Progenitor cell of endocrine pancreas (in vitro differentiated cells): ENCODE data around the gene NPFF. TPM values are rescaled to one million over a fixed set of nuclear protein-coding genes. Genes with fewer than 3 reads are reported as not detected.
"Not testable (repeated sequence)": the region's sequence is repeated elsewhere in the genome, so short reads cannot be mapped to it uniquely, and the experiment has no call there.

Experiments
- DNase-seq: peaks from one replicate; pipeline ENCODE4 v3.0.0; 2021; ENCODE audit warnings: low spot score; ENCODE audit not compliant: unreplicated experiment
- H3K27ac Mint-ChIP-seq: 2 replicates; pipeline ENCODE4 v1.8.0; 2021; ENCODE audit warnings: mild to moderate bottlenecking, moderate library complexity, mixed read lengths
- H3K27me3 Mint-ChIP-seq: 2 replicates; pipeline ENCODE4 v1.8.0; 2021; ENCODE audit warnings: mixed read lengths
- H3K36me3 Mint-ChIP-seq: 2 replicates; pipeline ENCODE4 v1.8.0; 2022; ENCODE audit warnings: mixed read lengths; ENCODE audit not compliant: insufficient read depth
- H3K4me1 Mint-ChIP-seq: 2 replicates; pipeline ENCODE4 v1.8.0; 2021; ENCODE audit warnings: low read depth, mixed read lengths
- H3K4me3 Mint-ChIP-seq: 2 replicates; pipeline ENCODE4 v1.8.0; 2021; ENCODE audit warnings: low read depth, mild to moderate bottlenecking, moderate library complexity, mixed read lengths
- H3K9me3 Mint-ChIP-seq: 2 replicates; pipeline ENCODE4 v1.8.0; 2021; ENCODE audit warnings: low read depth, mixed read lengths
- CTCF ChIP-seq: fragments of 200-600 bp; sonication (generic); IDR thresholded peaks from one replicate; pipeline ENCODE4 v1.5.0; 2021; ENCODE audit warnings: antibody characterized with exemption, mild to moderate bottlenecking; ENCODE audit not compliant: unreplicated experiment
- total RNA-seq: library from RNA; stranded (reverse); gene quantifications from 2 replicates; pipeline ENCODE4 v1.2.1, GENCODE V29; 2021

Gene NPFF
- total RNA-seq, 1 donor from 2014 or later: not detected

DNA sequence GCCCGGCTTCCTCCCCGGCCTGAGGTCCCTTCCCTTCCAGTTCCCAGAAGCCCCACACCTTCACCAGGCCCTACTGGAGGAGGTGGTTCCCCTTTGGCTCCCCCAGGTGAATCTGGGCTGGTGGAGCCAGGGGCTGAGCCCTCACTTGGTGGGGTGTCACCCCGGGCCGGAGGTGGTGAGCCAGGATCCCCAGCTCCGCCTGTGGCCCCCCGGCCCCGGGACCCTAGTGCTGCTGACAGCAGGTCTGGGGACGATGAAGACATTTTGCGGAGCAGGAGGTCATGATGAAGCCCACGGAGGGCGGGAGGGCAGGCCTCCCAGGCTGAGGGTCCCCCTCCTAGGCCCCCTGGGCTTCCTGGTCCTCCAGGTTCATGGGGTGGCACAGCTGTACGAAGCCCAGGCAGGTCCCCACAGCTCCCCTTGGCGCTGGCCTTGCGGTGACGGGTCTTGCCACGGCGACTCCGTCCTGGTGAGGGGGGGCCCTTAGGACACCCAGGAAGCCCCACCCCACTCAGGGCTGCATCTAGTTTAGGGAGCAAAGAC lies 24.6 kb downstream of the NPFF start:
- Mint-ChIP-seq H3K27ac (peak overlapping the region; percentile 21), H3K27me3 (no peaks in the 10 kb centered on the region), H3K9me3 (no peaks in the 10 kb centered on the region), H3K4me3 (no peak overlapping the region), H3K4me1 (peaks cover 14% of the 10 kb centered on the region), H3K36me3 (peaks cover 17% of the 10 kb centered on the region)
- no peak for TF ChIP-seq CTCF
- no peak for DNase-seq

DNA sequence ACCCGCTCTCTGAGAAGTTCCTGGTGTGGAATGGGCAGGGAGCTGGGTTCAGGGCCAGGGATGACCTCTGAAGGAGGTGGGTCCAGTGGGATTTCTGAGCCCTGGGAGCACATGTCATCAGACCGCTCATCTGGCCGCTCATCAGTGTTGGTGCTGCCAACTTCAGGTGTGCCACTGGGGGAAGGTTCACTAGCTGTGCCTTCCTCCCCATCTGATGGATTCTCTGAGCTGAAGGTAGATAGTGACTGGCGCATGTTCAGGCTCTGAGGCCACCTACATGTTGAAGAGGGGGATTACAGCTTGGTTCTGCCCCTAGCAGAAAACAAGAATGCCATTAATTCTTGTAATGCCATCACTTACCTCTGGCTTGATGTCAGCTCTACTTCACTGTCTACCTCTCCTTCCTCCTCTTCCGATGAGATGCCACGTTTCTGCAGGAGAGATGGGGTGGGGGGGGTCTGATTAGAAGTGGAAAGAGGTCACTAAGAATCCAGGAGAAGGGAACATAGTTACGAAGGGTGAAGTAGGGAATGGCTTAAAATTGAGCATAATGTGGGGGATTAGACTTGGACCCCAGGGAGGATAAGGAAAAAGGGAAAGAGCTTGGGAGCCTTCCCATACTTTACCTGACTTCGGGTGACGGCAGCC lies 25.2 kb downstream of the NPFF start:
- H3K36me3 Mint-ChIP-seq: peaks cover 19% of the 10 kb centered on the region
- H3K4me3 Mint-ChIP-seq: no peak overlapping the region
- peaks cover 14% of the 10 kb centered on the region for H3K4me1 Mint-ChIP-seq
- no peaks in the 10 kb centered on the region for H3K27me3 Mint-ChIP-seq
- peak overlapping the region; percentile 74 for H3K27ac Mint-ChIP-seq
- no peaks in the 10 kb centered on the region for H3K9me3 Mint-ChIP-seq
- peak; percentile 32 for TF ChIP-seq CTCF
- DNase-seq: no peak

DNA sequence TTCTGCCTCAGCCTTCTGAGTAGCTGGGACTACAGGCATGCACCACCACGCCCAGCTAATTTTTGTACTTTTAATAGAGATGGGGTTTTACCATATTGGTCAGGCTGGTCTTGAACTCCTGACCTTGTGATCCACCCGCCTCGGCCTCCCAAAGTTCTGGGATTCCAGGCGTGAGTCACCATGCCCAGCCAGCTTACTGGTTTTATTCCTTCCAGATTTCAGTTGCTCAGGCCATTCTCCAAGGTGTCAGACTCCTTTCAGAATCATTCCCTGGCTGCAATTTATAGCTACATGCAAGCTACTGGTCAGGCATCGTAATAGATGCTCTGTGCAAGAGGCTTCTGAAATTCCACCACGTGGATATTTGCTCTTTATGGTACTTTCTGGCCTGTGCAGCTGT lies 25.8 kb downstream of the NPFF start:
- peaks cover 25% of the 10 kb centered on the region for H3K36me3 Mint-ChIP-seq
- peaks cover 14% of the 10 kb centered on the region for H3K4me1 Mint-ChIP-seq
- not testable (repeated sequence) for H3K27me3 Mint-ChIP-seq, H3K4me3 Mint-ChIP-seq, H3K9me3 Mint-ChIP-seq, DNase-seq
- peak overlapping the region; percentile 64 for H3K27ac Mint-ChIP-seq

DNA sequence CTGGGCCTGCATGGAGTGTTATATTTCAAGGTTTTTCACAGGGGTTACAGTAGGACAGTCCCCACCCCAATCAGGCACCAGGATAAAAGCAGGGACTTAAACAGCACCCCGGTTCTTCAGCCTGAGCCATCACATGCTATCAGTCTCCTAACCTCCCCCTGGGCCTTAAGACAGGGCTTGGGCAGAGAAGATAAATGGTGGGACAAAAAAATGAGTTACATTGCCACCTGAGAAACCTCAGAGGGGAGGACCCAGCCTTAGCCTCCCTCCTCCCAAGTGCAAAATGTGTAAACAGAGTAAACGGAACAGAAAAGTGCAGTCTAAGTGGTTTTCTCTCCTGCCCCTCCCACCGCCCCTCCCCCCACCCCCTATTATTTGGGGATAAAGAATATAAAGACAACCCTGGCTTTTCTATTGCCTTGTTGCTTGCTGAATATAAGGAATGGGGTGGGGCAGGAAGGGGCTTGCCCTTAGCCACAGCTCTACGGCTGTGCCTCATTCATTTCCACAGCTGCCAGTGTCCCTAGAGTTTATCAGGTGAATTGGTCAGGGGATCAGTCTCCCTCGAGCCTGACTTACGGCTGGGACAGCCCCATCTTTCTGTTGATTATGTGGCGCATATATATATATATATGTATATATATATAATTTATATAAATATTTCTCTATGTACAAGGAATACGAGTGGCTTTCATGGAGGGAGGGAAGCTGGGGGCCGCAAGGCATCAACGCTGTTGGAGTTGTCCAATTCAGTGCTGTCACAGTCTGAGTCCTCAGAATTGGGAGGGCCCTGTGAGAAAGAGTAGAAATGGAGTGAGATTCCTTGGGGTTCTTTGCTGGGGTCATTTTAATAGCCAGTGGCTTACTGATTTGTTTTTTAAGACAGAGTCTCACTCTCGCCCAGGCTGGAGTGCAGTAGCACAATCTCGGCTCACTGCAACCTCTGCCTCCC lies 26.5 kb downstream of the NPFF start:
- H3K27me3 Mint-ChIP-seq: no peaks in the 10 kb centered on the region
- H3K4me1 Mint-ChIP-seq: peaks cover 14% of the 10 kb centered on the region
- H3K27ac Mint-ChIP-seq: peak overlapping the region; percentile 64
- TF ChIP-seq CTCF: no peak
- H3K4me3 Mint-ChIP-seq: no peak overlapping the region
- no peaks in the 10 kb centered on the region for H3K9me3 Mint-ChIP-seq
- H3K36me3 Mint-ChIP-seq: peaks cover 25% of the 10 kb centered on the region
- no peak for DNase-seq

DNA sequence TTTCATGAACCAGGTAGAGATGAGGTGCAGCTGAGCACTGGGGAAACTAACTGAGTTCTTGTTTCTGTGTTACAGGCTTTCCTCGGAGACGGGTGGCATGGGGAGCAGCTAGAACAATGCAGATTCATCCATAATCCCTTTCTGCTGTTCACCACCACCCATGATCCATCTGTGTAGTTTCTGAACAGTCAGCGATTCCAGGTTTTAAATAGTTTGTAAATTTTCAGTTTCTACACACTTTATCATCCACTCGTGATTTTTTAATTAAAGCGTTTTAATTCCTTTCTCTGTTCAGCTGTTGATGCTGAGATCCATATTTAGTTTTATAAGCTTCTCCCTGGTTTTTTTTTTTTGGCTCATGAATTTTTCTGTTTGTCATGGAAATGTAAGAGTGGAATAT lies 28.0 kb downstream of the NPFF start:
- Mint-ChIP-seq H3K4me1 (peaks cover 22% of the 10 kb centered on the region), H3K27ac (peak overlapping the region; percentile 25), H3K9me3 (no peaks in the 10 kb centered on the region), H3K36me3 (peaks cover 33% of the 10 kb centered on the region), H3K27me3 (no peaks in the 10 kb centered on the region), H3K4me3 (no peak overlapping the region)
- no peak for DNase-seq
- no peak for TF ChIP-seq CTCF
